Right lobe of liver (tissue), 4 donors: ENCODE measurements around the gene VAMP3.

Source experiments
- POLR2A ChIP-seq: fragments of 450-650 bp; IDR thresholded peaks from one replicate; pipeline ENCODE4 v1.6.1; 2017; ENCODE audit warnings: antibody characterized with exemption, mild to moderate bottlenecking
- TF ChIP-seq, protein P1 (sequence below), 4 donors: fragments of 200-600 bp in 3 of 4; fragments of 450-650 bp in 1 of 4; IDR thresholded peaks; one replicate each; pipeline versions ENCODE4 v1.5.1 to v1.8.0; 2016 to 2022; ENCODE audit warnings: antibody characterized with exemption in 4 of 4, mild to moderate bottlenecking in 2 of 4
- donor health status: DM: no; HTN: no; CAD: no.
- donor health status: DM: no; HTN: no; CAD: no.
- donor health status: DM: no; HTN: yes; CAD: no.

DNA sequence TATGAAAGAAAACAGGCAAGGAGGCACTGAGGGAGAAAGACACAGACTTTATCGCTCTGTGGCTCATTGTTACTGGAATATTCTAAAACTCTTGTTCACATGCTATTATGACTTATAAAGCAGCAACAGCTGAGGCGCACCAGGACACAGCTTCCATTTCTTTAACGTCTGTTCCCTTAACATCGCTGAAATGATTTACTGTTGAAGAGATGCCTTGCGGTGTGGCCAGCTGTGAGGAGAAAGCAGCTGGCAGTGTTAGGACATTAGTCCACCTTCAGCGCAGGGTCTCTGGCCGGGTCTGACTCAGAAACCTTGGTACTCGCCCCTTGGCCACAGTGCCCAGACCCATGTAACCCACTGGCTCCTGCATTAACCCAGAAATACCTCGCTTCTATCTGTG is 9.9 kb downstream of the VAMP3 start:
- TF ChIP-seq, protein P1, sequence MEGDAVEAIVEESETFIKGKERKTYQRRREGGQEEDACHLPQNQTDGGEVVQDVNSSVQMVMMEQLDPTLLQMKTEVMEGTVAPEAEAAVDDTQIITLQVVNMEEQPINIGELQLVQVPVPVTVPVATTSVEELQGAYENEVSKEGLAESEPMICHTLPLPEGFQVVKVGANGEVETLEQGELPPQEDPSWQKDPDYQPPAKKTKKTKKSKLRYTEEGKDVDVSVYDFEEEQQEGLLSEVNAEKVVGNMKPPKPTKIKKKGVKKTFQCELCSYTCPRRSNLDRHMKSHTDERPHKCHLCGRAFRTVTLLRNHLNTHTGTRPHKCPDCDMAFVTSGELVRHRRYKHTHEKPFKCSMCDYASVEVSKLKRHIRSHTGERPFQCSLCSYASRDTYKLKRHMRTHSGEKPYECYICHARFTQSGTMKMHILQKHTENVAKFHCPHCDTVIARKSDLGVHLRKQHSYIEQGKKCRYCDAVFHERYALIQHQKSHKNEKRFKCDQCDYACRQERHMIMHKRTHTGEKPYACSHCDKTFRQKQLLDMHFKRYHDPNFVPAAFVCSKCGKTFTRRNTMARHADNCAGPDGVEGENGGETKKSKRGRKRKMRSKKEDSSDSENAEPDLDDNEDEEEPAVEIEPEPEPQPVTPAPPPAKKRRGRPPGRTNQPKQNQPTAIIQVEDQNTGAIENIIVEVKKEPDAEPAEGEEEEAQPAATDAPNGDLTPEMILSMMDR (IDR thresholded peaks at IDR 0.05), result no peak
- no peak for TF ChIP-seq POLR2A
